GM12878 (cell line): ENCODE measurements around the gene SFMBT1. TPM values are rescaled to one million over a fixed set of nuclear protein-coding genes. Genes with fewer than 3 reads are reported as not detected.
A peak's percentile ranks its signal among the peaks of the same experiment; 100 is the strongest.

Experiments
- ATAC-seq: fragments of 200-7000 bp; cut with Tn5 transposase; 3 replicates; pipeline ENCODE4 v1.9.1; 2020; ENCODE audit warnings: mild to moderate bottlenecking, moderate library complexity
- BruUV-seq: library from RNA; stranded (reverse); fragments of 400-500 nt; replicated peaks from 2 replicates; lab custom pipeline; 2021; lab: Mats Ljungman, UMichigan
- CTCF ChIA-PET: fragments of 300-600 bp; sonication (Branson Sonifier 250); formaldehyde crosslinking; extraction: SDS; loops from one replicate; lab custom pipeline; 2021; ENCODE audit warnings: inconsistent platforms; lab: Yijun Ruan, JAX
- POLR2A ChIA-PET: fragments of 350-600 bp; formaldehyde crosslinking; extraction: SDS; loops from one replicate; lab custom pipeline; 2021; ENCODE audit warnings: inconsistent platforms; lab: Charles Lee
- RAD21 ChIA-PET: fragments of 300-600 bp; sonication (Branson Sonifier 250); formaldehyde crosslinking; loops from one replicate; lab custom pipeline; 2023; ENCODE audit warnings: antibody characterized with exemption; ENCODE audit not compliant: unreplicated experiment; lab: Charles Lee
- SMC1A ChIA-PET: fragments of 300-600 bp; sonication (Branson Sonifier 250); formaldehyde crosslinking; loops from one replicate; lab custom pipeline; 2023; ENCODE audit not compliant: unreplicated experiment, uncharacterized antibody; lab: Charles Lee
- DNase-seq: peaks from one replicate; pipeline ENCODE4 v3.0.0-alpha.2; 2011; ENCODE audit warnings: low read depth, low spot score
- FAIRE-seq: peaks from 3 replicates; lab custom pipeline; 2011; peaks lifted over from hg19 to GRCh38; lab: Jason Lieb, UNC
- H2AFZ ChIP-seq: 2 replicates; pipeline ENCODE4 v1.6.0; 2011; ENCODE audit warnings: low read depth, low read length, control low read depth; ENCODE audit not compliant: control insufficient read depth
- H3K27ac ChIP-seq: 2 replicates; pipeline ENCODE4 v1.5.1; 2011; ENCODE audit warnings: control low read depth; ENCODE audit not compliant: control insufficient read depth, insufficient read depth
- H3K27me3 ChIP-seq, 2 experiments: replicated peaks in 1 of 2; 2 replicates each; pipeline versions ENCODE4 v1.6.0 to v1.6.1; 2011; ENCODE audit warnings: low read length in 1 of 2; ENCODE audit not compliant: control insufficient read depth in 2 of 2, insufficient read depth in 2 of 2
- H3K36me3 ChIP-seq, 2 experiments: 2 replicates each; pipeline ENCODE4 v1.5.1; 2011; ENCODE audit warnings: low read length in 1 of 2; ENCODE audit not compliant: control insufficient read depth in 2 of 2, insufficient read depth in 2 of 2
- H3K4me1 ChIP-seq: 2 replicates; pipeline ENCODE4 v1.6.1; 2011; ENCODE audit warnings: mild to moderate bottlenecking, low read length, moderate library complexity, mixed read lengths; ENCODE audit not compliant: control insufficient read depth, insufficient read depth
- H3K4me2 ChIP-seq: 2 replicates; pipeline ENCODE4 v1.6.0; 2011; ENCODE audit warnings: control low read depth; ENCODE audit not compliant: control insufficient read depth, insufficient read depth
- H3K4me3 ChIP-seq: fragments of 200-600 bp; sonication (generic); 2 replicates; pipeline ENCODE4 v1.5.1; 2016
- H3K79me2 ChIP-seq: 2 replicates; pipeline ENCODE4 v1.6.0; 2011; ENCODE audit warnings: low read length; ENCODE audit not compliant: control insufficient read depth, insufficient read depth
- H3K9ac ChIP-seq: 2 replicates; pipeline ENCODE4 v1.8.0; 2011; ENCODE audit warnings: low read length, control low read depth, mixed read lengths; ENCODE audit not compliant: control insufficient read depth, insufficient read depth
- H3K9me3 ChIP-seq: replicated peaks from 3 replicates; pipeline ENCODE4 v1.5.1; 2011; ENCODE audit warnings: mild to moderate bottlenecking, low read length; ENCODE audit not compliant: control insufficient read depth, insufficient read depth
- H4K20me1 ChIP-seq: 2 replicates; pipeline ENCODE4 v1.6.0; 2011; ENCODE audit not compliant: control insufficient read depth, insufficient read depth
- IKZF2 ChIP-seq, 2 experiments: fragments of 450-650 bp; IDR thresholded peaks; 2 replicates each; pipeline ENCODE4 v1.6.1; 2017; ENCODE audit warnings: mild to moderate bottlenecking in 2 of 2, moderate library complexity in 2 of 2
- MLLT1 ChIP-seq: fragments of 450-650 bp; IDR thresholded peaks from 2 replicates; pipeline ENCODE4 v1.6.1; 2016; ENCODE audit warnings: mild to moderate bottlenecking
- NFXL1 ChIP-seq: fragments of 450-650 bp; IDR thresholded peaks from 2 replicates; pipeline ENCODE4 v1.6.1; 2017; ENCODE audit warnings: antibody characterized with exemption, mild to moderate bottlenecking, borderline replicate concordance
- POLR2A ChIP-seq: IDR thresholded peaks from 2 replicates; pipeline ENCODE4 v1.6.1; 2011; ENCODE audit warnings: low read depth, mild to moderate bottlenecking, low read length
- STAT1 ChIP-seq: fragments of 450-650 bp; conservative IDR thresholded peaks from 2 replicates; pipeline ENCODE4 v1.6.1; 2014; ENCODE audit warnings: antibody characterized with exemption, mild to moderate bottlenecking
- TBL1XR1 ChIP-seq: IDR thresholded peaks from 2 replicates; pipeline ENCODE4 v1.6.1; 2012; ENCODE audit warnings: low read depth, low read length, improper control_type of control experiment
- WGBS: methylation state at CpG from one replicate; pipeline ENCODE4 v1.1.6; 2016; ENCODE audit warnings: low lambda C conversion rate; ENCODE audit not compliant: insufficient replicate concordance, insufficient coverage; ENCODE audit errors: missing lambda C conversion rate; 5-methylcytosine and 5-hydroxymethylcytosine counted together
- in situ Hi-C: fragments of 300-500 bp; cut with MboI; formaldehyde crosslinking; loops from 9 replicates; pipeline ENCODE4 v1.14.3; 2018; ENCODE audit warnings: mixed read lengths
- intact Hi-C: fragments of 100-400 bp; cut with micrococcal nuclease; formaldehyde crosslinking; loops from one replicate; pipeline ENCODE4 v1.14.2; 2022; ENCODE audit not compliant: unreplicated experiment
- polyA plus RNA-seq, 11 experiments: library from polyadenylated mRNA; depleted of rRNA in 4 of 11; unstranded in 6 of 11; stranded (reverse) in 5 of 11; fragments of >200 nt; fragmentation: Nextera tagmentation in 4 of 11; fragmentation: Illumina TruSeq in 1 of 11; extraction: Ambion mirVana in 4 of 11; extraction: Trizol in 1 of 11; gene quantifications; 1 replicate in 1 of 11; 2 replicates in 10 of 11; pipeline versions ENCODE4 v1.2.1 to v1.2.3, GENCODE V29; 2011 to 2016; ENCODE audit warnings: inconsistent platforms in 2 of 11, missing spikeins in 2 of 11, low read depth in 1 of 11
- total RNA-seq, 4 experiments: library from RNA; depleted of rRNA in 3 of 4; stranded (reverse); fragments of >200 nt in 3 of 4; fragmentation: Illumina TruSeq in 1 of 4; extraction: Trizol in 1 of 4; gene quantifications; 2 replicates each; pipeline versions ENCODE4 v1.2.1 to v1.2.3, GENCODE V29; 2013 to 2021

The SFMBT1 gene
- total and polyA plus RNA-seq, 10 of the 15 experiments (the other 5 are each of a cell fraction or from before 2014, with no cell fraction given): 3.2 to 19.5 (median 11.4) TPM

DNA sequence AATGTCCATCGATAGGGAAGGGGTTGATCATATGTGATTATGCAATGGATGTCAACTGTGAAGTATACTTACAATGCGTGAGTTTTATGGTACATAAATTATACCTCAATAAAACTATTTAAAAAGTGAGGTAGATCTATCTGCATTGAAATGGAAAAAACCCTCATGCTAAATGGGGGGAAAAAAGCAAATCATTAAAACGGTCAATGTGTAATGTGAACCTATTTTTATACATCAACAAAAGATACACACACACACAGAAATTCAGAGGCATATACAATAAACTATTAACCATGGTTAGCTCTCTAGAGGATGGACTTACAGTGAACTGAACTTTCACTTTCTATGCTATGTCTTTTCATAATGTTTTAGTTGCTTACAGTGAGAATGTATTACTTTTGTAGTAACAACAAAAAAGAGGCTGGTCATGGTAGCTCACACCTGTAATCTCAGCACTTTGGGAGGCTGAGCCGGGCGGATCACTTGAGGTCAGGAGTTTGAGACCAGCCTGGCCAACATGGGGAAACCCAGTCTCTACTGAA, 171.6 kb downstream of the SFMBT1 start:
- RAD21 ChIA-PET: interaction anchor here (0.9 to 1.6 kb wide), 6 partner anchors 13 to 113 kb away, joined by 3 to 5 read pairs (median 3); no protein-coding TSS in a partner anchor

More for the DNA sequence above, 171.6 kb downstream of the SFMBT1 start:
- ChIA-PET POLR2A (interaction anchor here (0.6 to 1.0 kb wide), 2 partner anchors 20 to 141 kb away, joined by 3 to 5 read pairs; no protein-coding TSS in a partner anchor), CTCF (interaction anchor here (1.2 to 2.5 kb wide), 2 partner anchors 19 to 29 kb away, joined by 5 to 16 read pairs; no protein-coding TSS in a partner anchor), SMC1A (interaction anchor here (1.0 to 1.9 kb wide), 6 partner anchors 13 to 197 kb away, joined by 3 to 15 read pairs (median 4); partner anchors contain the start of gene STIMATE)
- Histone ChIP-seq H4K20me1 (no peaks in the 10 kb centered on the region), H3K4me2 (no peak overlapping the region), H3K79me2 (peaks cover 2% of the 10 kb centered on the region; the same call in 1 of the 2 replicates), H3K27ac (no peak overlapping the region), H3K9ac (no peak overlapping the region), H3K36me3 (peaks cover 1 to 3% of the 10 kb centered on the region in 2 experiments; a peak in 2 of 4 replicates), H2AFZ (no peak overlapping the region), H3K4me3 (no peak overlapping the region), H3K27me3 (no peaks in the 10 kb centered on the region), H3K4me1 (peaks cover 7% of the 10 kb centered on the region; the same call in 1 of the 2 replicates), H3K9me3 (no peaks in the 10 kb centered on the region)
- intact Hi-C loops (no loop called here), in situ Hi-C loops (no loop called here)
- DNase-seq (no peak), FAIRE-seq (peak; percentile 68), ATAC-seq (peak; percentile 59)
- TF ChIP-seq MLLT1 (peak; percentile 40; the same call in 1 of the 2 replicates), TBL1XR1 (no peak), NFXL1 (no peak), IKZF2 (IDR thresholded peaks at IDR 0.05) (no peak), POLR2A (no peak), STAT1 (no peak)
- BruUV-seq: no TSS peak
- 100% methylated on average over 5 of the region's 5 CpGs for WGBS
